SHP77 (cell line): ENCODE results near the gene THOC5.
A peak's percentile ranks its signal among the peaks of the same experiment; 100 is the strongest.
"Not testable (repeated sequence)": the region's sequence is repeated elsewhere in the genome, so short reads cannot be mapped to it uniquely, and the experiment has no call there.

Source experiments
- DNase-seq, 2 experiments: peaks; one replicate each; lab custom pipeline; 2025; lab: John Stamatoyannopoulos, UW

THOC5 gene

GRCh38 chr22:29563652-29564460, 10.3 kb upstream of the THOC5 start:
- no peak for DNase-seq

GRCh38 chr22:29559853-29560252, 6.3 kb upstream of the THOC5 start:
- DNase-seq, result no peak

- no peak for DNase-seq
Observed at GRCh38 chr22:29559030-29559429, 5.5 kb upstream of the THOC5 start.

- no peak for DNase-seq
Observed at GRCh38 chr22:29555065-29555644, 1.6 kb upstream of the THOC5 start.

GRCh38 chr22:29552357-29552756, 1.2 kb downstream of the THOC5 start:
- DNase-seq, result not testable (repeated sequence)

GRCh38 chr22:29550005-29550404, 3.6 kb downstream of the THOC5 start:
- DNase-seq, result no peak

GRCh38 chr22:29545045-29545444, 8.5 kb downstream of the THOC5 start:
- not testable (repeated sequence) for DNase-seq

- no peak for DNase-seq
Observed at GRCh38 chr22:29541845-29542244, 11.7 kb downstream of the THOC5 start.

- DNase-seq, result no peak
Observed at GRCh38 chr22:29539105-29539504, 14.5 kb downstream of the THOC5 start.

- no peak for DNase-seq
Observed at GRCh38 chr22:29536411-29536810, 17.1 kb downstream of the THOC5 start.

GRCh38 chr22:29531419-29531818, 22.1 kb downstream of the THOC5 start:
- no peak for DNase-seq

- no peak for DNase-seq
Observed at GRCh38 chr22:29530716-29531115, 22.8 kb downstream of the THOC5 start.

- no peak for DNase-seq
Observed at GRCh38 chr22:29528144-29528543, 25.4 kb downstream of the THOC5 start.

- DNase-seq, result peak; percentile 24 to 34
Observed at GRCh38 chr22:29524442-29525191, 28.9 kb downstream of the THOC5 start.

GRCh38 chr22:29523761-29524160, 29.8 kb downstream of the THOC5 start:
- no peak for DNase-seq

GRCh38 chr22:29521526-29521925, 32.0 kb downstream of the THOC5 start:
- DNase-seq, result no peak

GRCh38 chr22:29520851-29521250, 32.7 kb downstream of the THOC5 start:
- no peak for DNase-seq

- no peak for DNase-seq
Observed at GRCh38 chr22:29519996-29520395, 33.6 kb downstream of the THOC5 start.

- DNase-seq, result no peak
Observed at GRCh38 chr22:29518427-29518826, 35.1 kb downstream of the THOC5 start.

GRCh38 chr22:29517215-29517908, 36.2 kb downstream of the THOC5 start:
- DNase-seq, result no peak

GRCh38 chr22:29512031-29512430, 41.5 kb downstream of the THOC5 start:
- DNase-seq, result no peak

GRCh38 chr22:29511126-29511862, 42.3 kb downstream of the THOC5 start:
- DNase-seq, result no peak
